Hindlimb muscle (tissue), 1 donor: ENCODE results near the gene FANCL. TPM values are rescaled to one million over a fixed set of nuclear protein-coding genes. Genes with fewer than 3 reads are reported as not detected.
"Not testable (repeated sequence)": the region's sequence is repeated elsewhere in the genome, so short reads cannot be mapped to it uniquely, and the experiment has no call there.

Source experiments
- DNase-seq: peaks from one replicate; pipeline ENCODE4 v3.0.0-alpha.2; 2013
- polyA plus RNA-seq: library from polyadenylated mRNA; unstranded; fragments of 120-200 nt; gene quantifications from one replicate; pipeline ENCODE4 v1.2.1, GENCODE V29; 2013; ENCODE audit not compliant: insufficient read length

FANCL gene
- polyA plus RNA-seq, 1 donor, result 24.6 TPM

- peak; percentile 6 for DNase-seq
Measured at GRCh38 chr2:58140508-58141072, 100.5 kb downstream of the FANCL start.

- no peak for DNase-seq
Measured at GRCh38 chr2:58138396-58139030, 102.6 kb downstream of the FANCL start.

- DNase-seq, result peak; percentile 9
Measured at GRCh38 chr2:58137856-58138255, 103.3 kb downstream of the FANCL start.

GRCh38 chr2:58137221-58137620 lies 103.9 kb downstream of the FANCL start:
- no peak for DNase-seq

- no peak for DNase-seq
Measured at GRCh38 chr2:58135861-58136260, 105.3 kb downstream of the FANCL start.

- DNase-seq, result no peak
Measured at GRCh38 chr2:58133395-58133794, 107.7 kb downstream of the FANCL start.

GRCh38 chr2:58131191-58132011 lies 109.7 kb downstream of the FANCL start:
- peak; percentile 37 for DNase-seq

GRCh38 chr2:58130238-58130637 lies 110.9 kb downstream of the FANCL start:
- DNase-seq, result no peak

GRCh38 chr2:58127111-58127510 lies 114.0 kb downstream of the FANCL start:
- DNase-seq, result no peak

- no peak for DNase-seq
Measured at GRCh38 chr2:58122540-58122939, 118.6 kb downstream of the FANCL start.

- DNase-seq, result no peak
Measured at GRCh38 chr2:58122040-58122439, 119.1 kb downstream of the FANCL start.

- no peak for DNase-seq
Measured at GRCh38 chr2:58120626-58121229, 120.4 kb downstream of the FANCL start.

GRCh38 chr2:58113563-58113962 lies 127.6 kb downstream of the FANCL start:
- DNase-seq, result not testable (repeated sequence)

- no peak for DNase-seq
Measured at GRCh38 chr2:58110765-58111164, 130.4 kb downstream of the FANCL start.

GRCh38 chr2:58109481-58109880 lies 131.6 kb downstream of the FANCL start:
- no peak for DNase-seq

Other genes with a start within 250 kb of the FANCL start
- gene VRK2, start 194.5 kb downstream of the FANCL start, polyA plus RNA-seq, result 14.6 TPM